Right atrium auricular region (tissue), 2 donors: ENCODE data around the gene VGLL1. TPM values are rescaled to one million over a fixed set of nuclear protein-coding genes. Genes with fewer than 3 reads are reported as not detected.

ENCODE experiments used
- DNase-seq: peaks from one replicate; pipeline ENCODE4 v3.0.0-alpha.2; 2019; ENCODE audit warnings: low spot score
- H3K27ac ChIP-seq, 2 donors: fragments of 200-600 bp; sonication (generic); 1 replicate in 1 of 2; 2 replicates in 1 of 2; pipeline ENCODE4 v1.5.1; 2016 to 2019
- H3K27me3 ChIP-seq, 2 donors: fragments of 200-600 bp; sonication (generic); one replicate each; pipeline versions ENCODE4 v1.5.1 to v1.6.0; 2017 to 2019
- H3K36me3 ChIP-seq: fragments of 200-600 bp; sonication (generic); one replicate; pipeline ENCODE4 v1.5.1; 2016
- H3K4me1 ChIP-seq, 2 donors: fragments of 200-600 bp; sonication (generic); one replicate each; pipeline versions ENCODE4 v1.5.1 to v1.6.0; 2017 to 2019
- H3K4me3 ChIP-seq, 2 donors: fragments of 200-600 bp; sonication (generic); 1 replicate in 1 of 2; 2 replicates in 1 of 2; pipeline ENCODE4 v1.5.1; 2017 to 2019; ENCODE audit warnings: mild to moderate bottlenecking in 1 of 2, moderate library complexity in 1 of 2
- H3K9me3 ChIP-seq, 2 donors: fragments of 200-600 bp; sonication (generic); one replicate each; pipeline ENCODE4 v1.5.1; 2019
- CTCF ChIP-seq, 2 donors: fragments of 200-600 bp; sonication (generic); IDR thresholded peaks; one replicate each; pipeline ENCODE4 v1.5.1; 2019; ENCODE audit warnings: antibody characterized with exemption in 2 of 2
- total RNA-seq, 2 donors: library from RNA; depleted of rRNA; stranded (reverse); fragments of >200 nt; gene quantifications; one replicate each; pipeline ENCODE4 v1.1.0, GENCODE V29; 2016

VGLL1 gene
- total RNA-seq, 2 donors from 2014 or later = not detected

- Histone ChIP-seq H3K27me3 (no peaks in the 10 kb centered on the region), H3K9me3 (no peaks in the 10 kb centered on the region), H3K4me1 (no peaks in the 10 kb centered on the region), H3K27ac (no peak overlapping the region), H3K36me3 (no peaks in the 10 kb centered on the region), H3K4me3 (no peak overlapping the region)
- no peak for DNase-seq
- TF ChIP-seq CTCF (IDR thresholded peaks at IDR 0.05) = no peak
Observed at GRCh38 chrX:136540226-136540625, 8.2 kb downstream of the VGLL1 start.

DNA sequence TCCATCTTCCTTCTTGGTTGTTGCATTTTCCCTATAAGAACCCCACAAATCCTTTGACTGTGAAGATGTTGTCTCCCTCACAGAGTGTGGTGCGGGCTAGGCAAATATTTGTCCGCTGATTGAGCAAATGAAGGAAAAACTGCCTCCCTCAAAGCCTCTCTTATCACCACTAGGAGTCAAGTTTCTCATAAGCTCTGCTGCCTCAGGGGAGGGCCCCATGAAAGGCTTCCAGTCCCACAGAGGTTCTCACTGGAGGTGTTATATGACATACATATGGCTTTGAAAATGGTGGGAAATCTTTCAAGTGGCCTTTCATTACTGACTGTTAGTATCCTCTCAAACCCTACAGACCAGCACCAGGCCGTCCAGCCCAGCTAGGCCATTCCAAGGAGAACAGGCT lies 9.3 kb downstream of the VGLL1 start:
- Histone ChIP-seq H3K9me3 (no peaks in the 10 kb centered on the region), H3K4me3 (no peak overlapping the region), H3K4me1 (no peaks in the 10 kb centered on the region), H3K27me3 (no peaks in the 10 kb centered on the region), H3K36me3 (no peaks in the 10 kb centered on the region), H3K27ac (no peak overlapping the region)
- DNase-seq = no peak
- TF ChIP-seq CTCF (IDR thresholded peaks at IDR 0.05) = no peak

- Histone ChIP-seq H3K27ac (no peak overlapping the region), H3K9me3 (no peaks in the 10 kb centered on the region), H3K4me1 (no peaks in the 10 kb centered on the region), H3K4me3 (no peak overlapping the region), H3K36me3 (no peaks in the 10 kb centered on the region), H3K27me3 (no peaks in the 10 kb centered on the region)
- no peak for DNase-seq
- no peak for TF ChIP-seq CTCF (IDR thresholded peaks at IDR 0.05)
Observed at GRCh38 chrX:136542281-136542680, 10.3 kb downstream of the VGLL1 start.

DNA sequence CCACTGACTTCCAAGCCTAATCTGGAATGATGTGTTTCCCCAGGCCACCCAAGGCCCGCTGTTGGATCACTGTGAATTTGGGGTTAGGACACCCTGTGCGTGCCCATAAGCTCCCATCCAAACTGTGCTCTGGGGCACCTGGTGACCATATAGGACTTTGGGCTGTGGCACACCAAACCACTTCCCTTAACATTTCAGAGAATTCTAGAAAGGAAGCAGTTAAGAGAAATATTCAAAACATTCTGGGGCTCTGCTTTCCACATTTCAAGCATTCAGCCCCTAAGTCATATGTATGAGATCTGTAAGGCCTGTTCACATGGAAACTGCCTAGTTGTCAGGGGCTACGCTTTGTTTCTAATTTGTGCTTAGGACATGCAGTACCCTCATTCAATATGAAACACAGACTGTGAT lies 14.4 kb downstream of the VGLL1 start:
- no peaks in the 10 kb centered on the region for H3K36me3 ChIP-seq
- no peak for DNase-seq
- H3K4me3 ChIP-seq = no peak overlapping the region
- no peaks in the 10 kb centered on the region for H3K27me3 ChIP-seq
- no peaks in the 10 kb centered on the region for H3K9me3 ChIP-seq
- no peak overlapping the region for H3K27ac ChIP-seq
- no peaks in the 10 kb centered on the region for H3K4me1 ChIP-seq
- TF ChIP-seq CTCF (IDR thresholded peaks at IDR 0.05) = no peak

DNA sequence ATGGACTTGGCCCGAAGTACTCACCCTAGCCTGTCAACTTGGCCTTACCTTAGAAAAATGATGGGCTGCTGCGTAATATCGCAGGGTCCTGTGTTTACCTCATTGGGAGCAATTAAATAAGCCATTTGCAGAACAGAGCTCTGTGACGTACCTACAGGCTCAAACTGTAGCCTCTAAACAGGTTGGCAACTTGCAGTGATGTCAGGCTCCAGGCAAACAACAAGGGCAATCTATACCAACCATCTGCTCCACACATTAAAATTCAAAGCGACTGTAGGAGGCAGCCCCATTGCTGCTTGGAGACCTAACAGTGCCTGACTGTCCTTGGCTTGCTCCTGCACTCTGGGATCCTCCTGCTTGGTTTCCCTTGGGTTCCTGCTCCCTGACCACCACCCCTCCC lies 17.2 kb downstream of the VGLL1 start:
- no peak overlapping the region for H3K27ac ChIP-seq
- H3K27me3 ChIP-seq = no peaks in the 10 kb centered on the region
- no peaks in the 10 kb centered on the region for H3K9me3 ChIP-seq
- no peak for DNase-seq
- no peaks in the 10 kb centered on the region for H3K4me1 ChIP-seq
- no peak overlapping the region for H3K4me3 ChIP-seq
- H3K36me3 ChIP-seq = no peaks in the 10 kb centered on the region
- TF ChIP-seq CTCF (IDR thresholded peaks at IDR 0.05) = no peak

DNA sequence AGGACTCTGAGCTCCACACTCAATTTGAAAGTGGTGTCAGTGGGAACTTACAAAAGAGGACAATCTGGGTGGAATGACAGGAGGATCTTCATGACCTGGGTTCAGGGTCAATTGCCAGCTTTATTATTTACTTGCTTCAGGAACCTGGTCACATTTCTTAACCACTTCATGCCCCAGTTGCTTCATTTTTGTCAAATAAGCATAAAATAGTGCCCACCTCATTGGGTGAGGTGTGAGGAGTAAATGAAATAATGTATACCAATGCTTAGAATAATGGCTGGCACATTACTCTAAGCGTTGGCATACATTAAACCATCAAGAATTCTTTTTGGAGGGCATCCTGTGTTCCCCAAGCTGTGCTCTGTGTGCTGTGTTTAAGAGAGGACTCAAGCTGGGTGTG lies 19.4 kb downstream of the VGLL1 start:
- no peaks in the 10 kb centered on the region for H3K36me3 ChIP-seq

More for the DNA sequence above, 19.4 kb downstream of the VGLL1 start:
- no peak overlapping the region for H3K27ac ChIP-seq
- no peaks in the 10 kb centered on the region for H3K9me3 ChIP-seq
- no peak for TF ChIP-seq CTCF (IDR thresholded peaks at IDR 0.05)
- H3K4me3 ChIP-seq = no peak overlapping the region
- H3K27me3 ChIP-seq = no peaks in the 10 kb centered on the region
- no peak for DNase-seq
- no peaks in the 10 kb centered on the region for H3K4me1 ChIP-seq
